DMS153 treated with DMSO at 0.1 percent for 48 hours (cell line): ENCODE measurements around the gene BAG2.

Source experiments
- DNase-seq: peaks from one replicate; lab custom pipeline; 2025; ENCODE audit not compliant: unreplicated experiment; lab: John Stamatoyannopoulos, UW

Gene BAG2

DNA sequence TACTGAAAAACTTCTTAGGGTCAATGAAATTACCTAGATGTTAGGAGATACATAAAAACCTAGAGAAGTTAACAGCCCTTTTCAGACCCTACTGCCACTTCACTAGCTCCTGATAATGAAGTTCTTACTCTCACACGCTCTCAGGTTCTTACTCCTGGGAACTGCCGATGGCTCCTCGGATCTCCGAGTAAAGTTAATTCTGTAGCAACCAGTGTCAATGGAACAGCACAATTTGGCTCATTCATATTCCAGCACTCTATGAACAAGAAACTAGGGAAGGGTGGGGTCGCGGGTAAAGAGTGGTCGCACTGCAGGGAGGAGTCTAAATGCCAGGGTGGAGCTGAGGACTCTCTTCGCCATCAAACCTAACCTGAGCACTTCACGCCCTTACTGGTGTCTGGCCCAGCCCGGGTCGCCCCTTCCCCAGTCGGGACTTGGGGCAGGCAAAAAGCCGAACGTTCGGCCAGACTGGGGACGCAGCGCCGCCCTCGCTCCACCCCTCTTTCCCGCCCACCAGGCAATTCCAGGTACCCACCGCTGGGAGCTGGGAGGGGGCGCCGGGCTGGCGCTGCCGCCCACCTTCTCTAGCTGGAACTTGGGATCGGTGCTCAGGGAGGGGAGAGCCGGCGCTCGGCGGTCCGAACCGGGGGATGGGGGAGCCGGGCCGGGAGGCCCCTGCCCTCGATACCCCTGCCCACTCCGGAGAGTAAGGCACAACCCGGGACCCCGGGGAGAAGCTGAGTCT is 49.2 kb downstream of the BAG2 start:
- DNase-seq, result peak; percentile 34

DNA sequence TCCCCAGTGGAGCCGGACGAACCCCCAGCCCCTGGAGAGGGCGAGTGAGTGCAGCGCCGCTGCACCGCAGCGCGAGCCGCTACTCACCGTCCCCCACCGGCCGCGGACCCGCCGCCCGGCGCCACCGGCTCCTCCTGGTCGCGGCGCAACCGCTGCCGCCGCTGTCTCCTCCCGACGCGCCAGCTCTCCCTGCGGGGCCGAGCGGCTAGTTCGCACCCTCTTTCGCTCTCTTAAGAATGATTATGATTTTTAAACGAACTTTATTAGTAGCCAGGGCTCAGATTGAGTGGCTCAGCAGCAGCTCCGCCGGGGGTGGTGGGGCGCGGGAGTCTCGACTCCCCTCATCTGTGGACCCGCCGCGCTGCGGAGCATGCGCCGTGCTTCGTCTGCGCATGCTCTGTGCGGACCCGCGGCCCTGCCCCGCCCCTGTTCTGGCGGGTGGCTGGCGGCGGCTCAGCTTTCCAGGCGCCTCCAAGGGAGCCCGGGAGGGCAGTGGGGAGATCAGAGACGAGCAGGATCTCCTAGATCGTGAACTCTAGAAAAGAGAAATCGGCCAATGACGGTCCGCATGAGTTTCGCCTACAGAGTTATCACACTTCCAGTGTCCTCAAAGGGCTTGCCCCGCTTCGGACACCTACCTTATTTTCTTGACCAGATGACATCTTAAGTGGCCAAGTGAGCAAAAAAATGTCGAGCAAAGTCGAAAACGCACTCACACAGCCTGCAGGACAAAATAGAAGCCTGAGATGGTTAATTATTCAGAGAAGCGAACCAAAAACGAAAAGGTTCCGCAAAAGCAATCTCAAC is 50.0 kb downstream of the BAG2 start, which contains the start of gene RAB23:
RAB23 (minus strand) TSS at position 372 of the 807 bp plus-strand sequence. CDS start 11,927 bp downstream, outside the sequence.
- DNase-seq, result peak; percentile 75

DNA sequence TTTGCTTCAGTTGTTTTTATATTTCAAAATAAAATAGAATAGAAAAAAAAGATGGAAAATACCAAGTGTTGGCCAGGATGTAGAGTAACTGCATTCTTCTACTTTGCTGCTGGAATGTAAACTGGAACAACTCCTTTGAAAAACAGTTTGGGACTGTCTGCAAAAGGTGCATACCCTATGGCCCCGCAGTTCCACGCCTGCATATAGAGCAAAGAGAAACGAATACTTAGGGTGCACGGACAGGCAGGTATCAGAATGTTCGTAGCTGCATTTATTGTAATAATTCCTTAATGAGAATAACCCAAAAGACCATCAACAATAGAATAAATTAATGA is 50.6 kb downstream of the BAG2 start:
- no peak for DNase-seq

DNA sequence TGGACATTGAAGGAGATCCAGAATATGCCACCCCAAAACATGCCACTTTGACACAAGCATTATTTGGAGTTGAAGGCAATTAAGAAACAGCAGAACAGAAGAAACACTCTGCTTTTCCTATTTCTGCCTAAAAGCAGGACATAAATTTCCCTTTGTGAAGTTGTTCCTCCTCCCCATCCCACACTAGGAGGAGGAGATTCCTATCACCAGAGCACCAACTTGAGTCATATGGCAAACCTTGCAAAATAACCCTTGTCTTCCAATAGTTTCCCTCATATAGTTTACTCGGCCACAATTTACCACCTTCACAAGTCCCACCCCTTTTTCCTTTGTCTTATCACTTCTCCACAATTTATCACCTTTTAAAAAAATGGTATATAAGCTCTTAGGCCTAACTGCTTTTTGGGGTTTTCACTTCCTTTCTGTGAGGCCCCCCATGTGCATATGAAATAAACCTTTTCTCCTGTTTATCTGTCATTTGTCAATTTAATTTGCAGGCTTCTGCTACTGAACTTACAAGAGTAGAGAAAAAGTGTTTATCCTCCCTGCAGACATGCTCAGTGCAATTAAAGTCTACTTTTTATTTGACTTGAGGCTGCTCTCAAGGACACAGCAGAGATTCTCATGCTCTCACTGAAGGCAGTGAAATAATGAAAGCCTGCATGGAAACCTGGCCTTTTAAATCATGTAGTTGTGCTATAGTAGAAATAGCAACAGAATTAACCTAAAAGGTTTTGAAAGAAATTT is 52.8 kb downstream of the BAG2 start:
- DNase-seq, result no peak

DNA sequence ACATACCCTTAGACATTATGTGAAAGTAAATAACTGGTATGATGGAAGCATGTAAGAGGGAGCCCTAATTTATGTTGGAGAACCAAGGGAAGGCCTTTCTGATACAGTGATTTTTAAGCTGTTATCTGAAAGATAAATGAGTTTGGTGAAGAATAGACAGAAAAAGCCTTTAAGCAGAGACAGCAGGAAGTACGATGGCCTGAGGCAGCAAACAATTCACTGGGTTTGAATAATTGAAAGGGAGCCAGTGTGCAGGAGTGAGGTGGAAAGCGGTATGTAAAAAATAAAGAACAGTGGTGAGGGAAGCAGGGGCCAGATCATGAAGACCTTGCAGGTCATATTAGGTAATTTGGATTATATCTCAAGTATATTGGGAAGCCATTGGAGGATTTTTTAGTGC is 54.1 kb downstream of the BAG2 start:
- DNase-seq, result no peak
